Right kidney (tissue), 1 donor: ENCODE measurements around the gene SOCS6.
"Not testable (repeated sequence)": the region's sequence is repeated elsewhere in the genome, so short reads cannot be mapped to it uniquely, and the experiment has no call there.

ENCODE experiments used
- DNase-seq: peaks from one replicate; pipeline ENCODE4 v3.0.0-alpha.2; 2016

Gene SOCS6

GRCh38 chr18:70322385-70322784 is 33.5 kb downstream of the SOCS6 start:
- DNase-seq, result no peak

DNA sequence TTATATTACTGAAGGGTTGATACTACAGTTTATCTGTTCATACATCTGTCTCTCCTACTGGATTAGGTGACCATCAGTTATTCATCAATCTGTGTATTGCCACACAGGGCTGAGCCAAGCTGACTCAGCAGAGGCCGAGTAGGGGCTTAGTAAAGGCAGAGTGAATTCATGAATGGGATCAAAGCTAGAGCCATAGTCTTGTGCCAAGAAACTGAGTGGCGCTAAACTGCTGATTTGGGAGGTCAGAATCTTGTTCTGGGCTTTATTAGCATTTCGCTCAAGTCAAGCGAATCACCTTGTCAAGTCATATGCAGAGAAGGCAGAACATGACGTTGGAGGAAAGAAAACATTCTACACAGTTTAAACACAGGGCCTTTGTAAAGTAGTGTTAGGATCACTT is 34.1 kb downstream of the SOCS6 start:
- DNase-seq, result no peak

DNA sequence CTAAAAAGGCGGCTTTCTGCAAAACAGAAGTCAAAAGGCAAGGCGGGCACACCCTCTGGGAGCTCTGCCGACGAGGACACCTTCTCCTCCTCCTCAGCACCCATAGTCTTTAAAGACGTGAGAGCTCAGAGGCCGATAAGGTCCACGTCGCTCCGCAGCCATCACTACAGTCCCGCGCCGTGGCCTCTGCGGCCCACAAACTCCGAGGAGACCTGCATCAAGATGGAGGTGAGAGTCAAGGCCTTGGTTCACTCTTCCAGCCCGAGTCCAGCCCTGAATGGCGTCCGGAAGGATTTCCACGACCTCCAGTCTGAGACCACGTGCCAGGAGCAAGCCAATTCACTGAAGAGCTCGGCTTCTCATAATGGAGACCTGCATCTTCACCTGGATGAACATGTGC is 36.1 kb downstream of the SOCS6 start:
- no peak for DNase-seq

DNA sequence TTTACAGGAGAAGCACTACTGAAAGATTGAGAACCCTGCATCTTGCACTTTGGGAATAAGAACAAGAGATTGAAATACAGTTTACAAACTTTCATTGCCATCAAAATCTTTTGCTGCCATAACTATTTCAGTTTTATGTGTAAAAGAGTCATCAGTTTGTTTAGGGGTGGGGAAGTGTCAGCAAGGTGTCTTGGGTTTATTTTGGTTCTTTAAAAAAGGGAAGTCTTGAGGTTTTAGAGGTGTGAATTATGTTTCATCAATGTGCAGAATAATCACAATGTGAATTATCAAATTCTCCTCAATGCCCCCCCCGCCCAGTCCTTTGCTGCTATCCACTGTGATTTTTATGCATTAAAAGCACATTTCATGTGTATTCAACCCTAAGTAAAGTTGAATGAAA is 37.4 kb downstream of the SOCS6 start:
- DNase-seq, result no peak

DNA sequence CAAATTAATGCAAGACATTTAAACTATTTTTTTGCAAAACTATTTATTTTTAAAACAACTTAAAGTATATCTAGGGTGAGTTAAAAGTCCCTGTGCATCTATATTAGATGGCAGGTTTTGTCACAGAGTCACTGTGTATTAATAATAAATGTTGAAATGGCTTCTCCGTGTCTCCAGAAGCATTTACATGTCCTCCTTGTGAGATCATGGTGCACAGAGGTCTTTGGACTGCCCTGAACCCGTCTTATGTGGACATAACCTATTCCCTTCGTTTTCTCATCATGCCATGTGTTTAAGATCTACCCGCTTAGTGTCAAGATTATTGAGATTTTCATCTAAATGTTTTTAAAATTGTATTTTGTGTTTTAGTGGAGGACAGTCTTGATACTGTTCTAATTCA is 39.3 kb downstream of the SOCS6 start:
- no peak for DNase-seq

DNA sequence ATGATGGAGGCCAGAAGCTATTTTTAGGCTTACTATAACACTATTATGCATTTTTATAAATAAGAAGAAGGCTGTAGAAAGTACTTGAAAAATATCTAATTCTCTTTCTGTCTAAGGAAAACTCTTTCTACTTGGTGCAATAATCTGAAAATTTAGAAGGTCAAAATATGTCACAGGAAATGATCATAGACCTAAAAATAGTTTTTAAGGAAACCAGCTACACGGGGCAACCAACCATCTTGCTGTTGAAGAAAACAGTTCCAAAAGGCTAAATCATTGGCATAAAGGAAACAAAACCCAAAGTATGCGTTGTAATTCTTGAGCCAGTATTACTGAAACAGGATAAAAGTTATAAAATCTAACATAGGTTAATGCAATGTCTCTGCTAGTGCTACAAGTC is 40.2 kb downstream of the SOCS6 start:
- DNase-seq, result no peak

DNA sequence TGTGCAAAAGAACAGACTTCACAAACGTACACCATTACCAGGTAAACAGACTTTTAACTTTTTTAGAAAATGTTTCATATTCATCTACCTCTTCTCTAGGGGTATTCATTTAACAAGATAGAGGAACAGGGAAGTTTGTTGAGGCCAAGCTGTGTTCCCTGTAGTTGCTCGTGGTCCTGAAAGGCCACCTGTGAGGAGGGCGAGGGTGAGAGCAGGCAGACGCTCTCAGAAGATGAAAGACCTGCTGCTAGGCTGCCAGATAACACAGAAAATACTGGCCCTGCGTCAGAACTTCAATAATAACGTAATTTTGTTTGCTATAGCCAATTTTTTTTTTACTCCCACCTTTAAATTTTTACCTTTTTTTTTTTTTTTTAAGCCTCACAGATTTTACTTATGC is 42.0 kb downstream of the SOCS6 start:
- DNase-seq, result no peak

GRCh38 chr18:70331456-70332097 is 42.7 kb downstream of the SOCS6 start:
- no peak for DNase-seq

DNA sequence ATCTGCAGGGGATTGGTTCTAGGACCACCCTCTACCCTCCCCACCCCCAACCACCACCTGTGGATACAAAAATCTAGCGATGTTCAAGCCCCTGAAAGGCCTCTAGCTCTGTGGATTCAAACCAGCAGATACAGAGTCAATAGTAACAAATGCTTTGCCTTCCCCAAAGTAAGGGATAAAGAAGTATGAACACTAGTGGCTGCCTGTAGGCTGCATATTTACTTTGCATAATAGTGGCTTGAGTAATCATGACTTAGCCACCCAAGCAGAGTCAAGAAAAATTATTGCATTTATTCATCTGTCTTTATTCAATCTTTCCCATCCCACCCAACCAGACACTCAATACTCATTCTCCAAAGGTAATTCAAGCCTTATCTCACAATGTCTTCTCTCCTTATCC is 43.8 kb downstream of the SOCS6 start:
- DNase-seq, result no peak

GRCh38 chr18:70333316-70333715 is 44.5 kb downstream of the SOCS6 start:
- no peak for DNase-seq

DNA sequence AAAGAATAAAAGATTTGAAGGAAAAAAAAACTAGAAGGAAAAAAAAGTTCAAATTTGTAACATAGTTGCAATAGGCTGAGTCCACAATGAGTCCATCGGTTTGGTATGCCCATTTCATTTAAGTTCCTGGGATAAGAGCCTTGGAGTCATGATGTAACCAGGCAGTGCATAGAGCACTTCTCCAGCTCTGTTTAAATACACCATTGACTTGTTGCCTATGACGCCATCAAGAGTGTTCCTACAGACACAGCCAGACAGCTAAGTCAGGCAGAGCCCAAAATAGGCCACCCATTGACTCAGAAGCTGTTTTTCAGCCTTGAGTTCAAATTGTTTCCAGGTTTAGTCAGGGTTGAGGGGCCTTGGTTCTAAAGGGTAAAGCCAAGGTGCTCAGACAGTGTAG is 44.9 kb downstream of the SOCS6 start:
- DNase-seq, result no peak

- no peak for DNase-seq
These were observed 45.4 kb downstream of the SOCS6 start for GRCh38 chr18:70334264-70334663.

DNA sequence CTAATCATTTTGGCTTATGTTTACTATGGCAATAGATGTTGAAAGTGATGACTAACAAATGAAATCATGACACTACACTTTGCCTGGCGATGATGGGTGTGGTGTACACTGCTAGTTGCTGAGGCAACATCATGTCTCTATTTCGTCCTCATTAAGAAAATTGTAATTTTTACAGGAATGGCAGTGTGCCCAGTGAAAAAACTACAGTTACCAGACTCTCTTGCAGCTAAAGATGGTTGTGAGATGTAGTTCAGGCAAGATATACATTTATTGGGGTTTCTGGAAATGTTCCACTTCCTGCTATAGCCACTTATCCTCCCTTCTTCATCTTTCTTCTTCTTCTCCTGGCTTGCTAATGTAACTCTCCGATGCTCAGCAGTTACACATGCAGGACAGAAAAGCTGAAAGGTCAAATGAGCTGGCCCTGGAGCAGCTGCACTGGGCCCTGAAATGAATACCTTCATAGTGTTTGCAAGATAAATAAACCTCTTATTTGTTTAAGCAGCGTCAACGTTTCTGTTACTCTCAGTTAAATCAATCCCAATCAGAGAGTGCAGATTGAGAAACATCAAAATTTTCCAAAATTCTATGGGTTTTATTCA is 46.0 kb downstream of the SOCS6 start:
- no peak for DNase-seq

DNA sequence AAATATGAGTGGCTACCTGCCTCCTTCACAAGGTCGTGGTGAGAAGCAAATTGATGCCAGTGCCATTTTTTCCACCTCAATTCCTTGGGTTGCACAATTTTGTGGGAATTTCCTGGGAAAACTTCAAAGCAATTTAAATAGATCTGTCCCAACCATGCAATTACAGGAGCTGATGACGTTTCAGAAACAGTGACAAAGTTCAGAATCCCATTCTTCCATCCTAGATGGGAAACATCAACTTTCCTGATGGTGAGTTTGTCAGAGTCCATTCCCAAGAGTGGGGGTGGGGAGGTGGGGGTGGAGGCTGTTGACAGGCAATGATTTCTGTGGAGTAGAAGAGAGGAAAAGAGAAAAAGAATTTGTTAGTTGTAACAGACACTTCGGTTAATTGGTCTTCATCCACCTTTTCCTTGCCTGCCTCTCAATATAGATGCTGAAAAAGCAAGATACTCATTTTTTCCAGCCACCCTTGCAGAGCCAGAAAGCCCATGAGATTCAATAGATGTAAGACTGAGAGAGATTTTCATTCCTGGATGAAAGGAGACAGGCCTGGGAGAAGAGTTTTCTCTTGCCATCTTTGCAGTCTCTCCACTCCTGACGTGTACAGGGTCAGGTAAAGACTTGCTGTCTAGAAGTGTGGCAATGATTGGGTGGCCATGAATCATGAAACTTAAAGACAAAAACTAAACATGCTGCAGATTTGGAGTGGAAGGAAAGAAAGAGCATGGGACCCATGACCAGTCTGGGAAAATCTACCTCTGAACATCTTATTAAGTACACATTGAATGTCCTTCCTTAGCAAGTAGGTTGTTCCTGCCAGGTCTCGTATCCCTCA is 47.3 kb downstream of the SOCS6 start:
- DNase-seq, result no peak

GRCh38 chr18:70337139-70337972 is 48.5 kb downstream of the SOCS6 start:
- DNase-seq, result no peak

- no peak for DNase-seq
These were observed 50.0 kb downstream of the SOCS6 start for GRCh38 chr18:70338890-70339289.

DNA sequence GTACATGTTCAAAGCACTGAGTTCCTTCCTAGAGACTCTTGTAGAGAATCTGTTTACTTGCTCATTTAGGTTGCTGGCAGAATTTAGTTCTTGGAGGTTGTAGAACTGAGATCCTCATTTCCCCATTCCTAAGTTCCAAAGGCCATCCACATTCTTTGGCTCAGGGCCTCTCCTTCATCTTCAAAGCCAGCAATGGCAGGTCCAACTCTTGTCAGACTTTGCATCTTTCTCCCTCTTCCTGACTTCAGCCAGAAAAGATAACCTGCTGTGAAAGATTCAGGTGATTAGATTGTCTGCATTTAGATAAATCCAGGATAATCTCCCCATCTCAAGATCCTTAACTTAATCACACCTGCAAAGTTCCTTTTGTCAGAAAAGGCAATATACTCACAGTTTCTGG is 51.1 kb downstream of the SOCS6 start:
- no peak for DNase-seq

- DNase-seq, result not testable (repeated sequence)
These were observed 59.6 kb downstream of the SOCS6 start for GRCh38 chr18:70348481-70348880.

DNA sequence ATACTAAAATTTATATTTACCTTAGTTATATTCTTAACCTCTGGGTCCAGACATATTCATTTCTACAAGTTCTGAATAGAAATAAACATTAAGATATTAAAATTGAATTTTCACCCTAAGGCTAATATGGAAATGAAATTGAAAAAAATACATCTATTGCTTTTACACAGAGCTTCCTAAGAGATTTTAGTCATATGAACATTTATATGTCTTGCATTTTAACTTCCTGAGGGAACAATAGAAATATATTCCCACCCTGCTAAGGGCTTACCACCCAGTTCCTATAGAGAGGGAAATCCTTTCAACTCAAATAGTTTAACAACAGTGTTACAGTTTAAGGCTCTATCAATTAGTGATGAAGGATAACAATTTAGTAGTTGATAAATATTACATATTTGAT is 60.5 kb downstream of the SOCS6 start:
- no peak for DNase-seq

- DNase-seq, result no peak
These were observed 65.2 kb downstream of the SOCS6 start for GRCh38 chr18:70354080-70354479.

DNA sequence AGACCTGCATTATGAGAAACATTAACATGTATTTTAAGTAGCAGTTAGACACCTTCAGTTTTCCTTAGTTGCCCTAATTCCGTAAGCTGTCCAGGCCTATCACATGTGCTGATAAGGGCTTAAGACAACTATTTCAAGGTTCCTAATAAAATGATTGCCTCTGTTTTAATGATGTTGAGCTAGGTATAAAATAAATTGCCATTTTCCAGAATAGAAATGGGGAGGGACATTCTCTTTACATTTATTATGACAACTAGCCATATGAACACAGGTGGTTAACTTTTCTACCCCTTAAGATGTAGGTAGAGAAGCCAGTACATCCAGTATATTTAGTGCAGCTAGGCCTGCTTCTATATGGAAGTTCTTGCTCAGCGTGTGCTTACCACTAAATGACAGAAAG is 65.9 kb downstream of the SOCS6 start:
- no peak for DNase-seq

DNA sequence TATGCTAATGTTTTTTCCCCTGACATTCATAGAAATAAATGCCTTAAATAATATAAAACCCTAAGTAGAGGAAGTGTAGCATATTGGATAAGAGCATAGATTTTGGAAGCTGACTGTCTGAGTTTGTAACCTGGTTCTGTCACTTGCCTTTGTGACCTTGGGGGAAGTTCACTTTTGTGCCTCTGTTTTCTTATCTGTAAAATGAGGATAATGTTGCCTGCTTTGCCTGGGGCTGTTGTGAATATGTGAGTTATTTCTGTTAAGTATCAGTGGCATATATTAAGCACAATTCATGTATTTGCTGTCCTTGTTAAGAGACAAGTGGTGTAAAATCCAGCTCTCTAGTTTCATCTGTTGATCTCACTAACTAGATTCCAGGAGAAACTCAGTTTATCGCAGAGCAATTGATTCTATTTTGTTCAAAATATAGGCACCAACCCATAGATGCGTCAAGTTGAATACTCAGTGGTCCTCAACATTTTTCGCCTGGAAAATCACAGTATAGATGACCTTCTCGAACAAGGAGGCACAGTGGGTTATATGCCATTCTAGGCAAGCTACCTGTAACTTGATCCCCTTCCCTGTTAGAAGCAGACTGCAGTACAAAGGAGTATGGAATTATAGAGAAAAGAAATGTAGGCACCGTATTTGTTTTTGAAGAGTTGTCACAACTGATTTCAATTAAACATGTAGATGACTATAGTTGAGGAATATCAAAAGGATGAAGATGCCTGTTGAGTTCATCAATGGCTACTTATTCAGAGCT is 67.0 kb downstream of the SOCS6 start:
- DNase-seq, result no peak
